ENCODE results near the gene CSNK1G1.

- TF ChIP-seq CTCF (IDR thresholded peaks at IDR 0.05): no peak
- TF ChIP-seq POLR2A (IDR thresholded peaks at IDR 0.05): no peak
Observed at GRCh38 chr15:64373360-64373759, 17.4 kb upstream of the CSNK1G1 start.

Measured in uterus (tissue), 2 donors.